ENCODE measurements around the gene MTIF3. TPM values are rescaled to one million over a fixed set of nuclear protein-coding genes. Genes with fewer than 3 reads are reported as not detected.

Gene MTIF3
- total RNA-seq, 1 donor from 2014 or later: 105 TPM

DNA sequence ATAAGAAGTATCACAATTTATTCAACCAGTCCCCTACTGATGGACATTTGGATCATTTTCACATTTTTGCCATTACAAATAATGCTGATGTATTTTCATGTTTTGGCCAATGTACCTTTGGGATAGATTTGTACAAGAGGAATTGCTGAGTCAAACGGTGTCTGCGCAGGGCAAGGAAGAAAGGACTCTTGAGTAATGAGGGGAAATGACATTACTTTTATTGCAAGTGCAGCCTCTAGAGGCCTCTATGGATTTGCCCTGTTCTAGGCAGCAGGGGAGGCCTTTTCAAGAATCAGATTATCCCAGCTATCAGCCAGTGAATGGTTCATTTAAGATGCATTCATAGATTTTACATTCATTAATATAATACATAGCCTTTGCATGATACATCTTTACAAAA, 58.9 kb downstream of the MTIF3 start:
- Histone ChIP-seq H3K27me3 (ENCODE audit: control insufficient read depth, insufficient read depth, low read length) (peaks cover 6% of the 10 kb centered on the region), H3K36me3 (ENCODE audit: control insufficient read depth, insufficient read depth, low read length) (no peaks in the 10 kb centered on the region), H3K4me3 (ENCODE audit: low read depth, low read length) (no peak overlapping the region)
- TF ChIP-seq, protein P1, sequence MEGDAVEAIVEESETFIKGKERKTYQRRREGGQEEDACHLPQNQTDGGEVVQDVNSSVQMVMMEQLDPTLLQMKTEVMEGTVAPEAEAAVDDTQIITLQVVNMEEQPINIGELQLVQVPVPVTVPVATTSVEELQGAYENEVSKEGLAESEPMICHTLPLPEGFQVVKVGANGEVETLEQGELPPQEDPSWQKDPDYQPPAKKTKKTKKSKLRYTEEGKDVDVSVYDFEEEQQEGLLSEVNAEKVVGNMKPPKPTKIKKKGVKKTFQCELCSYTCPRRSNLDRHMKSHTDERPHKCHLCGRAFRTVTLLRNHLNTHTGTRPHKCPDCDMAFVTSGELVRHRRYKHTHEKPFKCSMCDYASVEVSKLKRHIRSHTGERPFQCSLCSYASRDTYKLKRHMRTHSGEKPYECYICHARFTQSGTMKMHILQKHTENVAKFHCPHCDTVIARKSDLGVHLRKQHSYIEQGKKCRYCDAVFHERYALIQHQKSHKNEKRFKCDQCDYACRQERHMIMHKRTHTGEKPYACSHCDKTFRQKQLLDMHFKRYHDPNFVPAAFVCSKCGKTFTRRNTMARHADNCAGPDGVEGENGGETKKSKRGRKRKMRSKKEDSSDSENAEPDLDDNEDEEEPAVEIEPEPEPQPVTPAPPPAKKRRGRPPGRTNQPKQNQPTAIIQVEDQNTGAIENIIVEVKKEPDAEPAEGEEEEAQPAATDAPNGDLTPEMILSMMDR (IDR thresholded peaks at IDR 0.05; ENCODE audit: insufficient read depth, low read length, poor library complexity, severe bottlenecking): no peak
- DNase-seq (ENCODE audit: low read depth): no peak

DNA sequence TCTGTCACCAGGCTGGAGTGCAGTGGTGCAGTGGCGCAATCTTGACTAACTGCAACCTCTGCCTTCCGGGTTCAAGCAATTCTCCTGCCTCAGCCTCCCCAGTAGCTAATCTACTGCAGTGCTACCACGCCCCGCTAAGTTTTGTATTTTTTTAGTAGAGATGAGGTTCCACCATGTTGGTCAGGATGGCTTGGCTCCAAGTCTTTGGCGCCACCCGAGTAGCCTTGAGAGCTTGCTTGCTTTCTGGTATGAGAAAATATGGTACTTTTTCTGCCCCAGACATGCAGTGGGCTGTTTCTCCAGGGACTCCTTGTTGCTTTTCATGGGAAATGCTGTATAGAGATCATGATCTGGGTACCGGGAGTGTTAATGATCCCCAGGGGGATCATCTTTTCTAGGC, 60.5 kb downstream of the MTIF3 start:
- Histone ChIP-seq H3K4me3 (ENCODE audit: low read depth, low read length) (no peak overlapping the region), H3K27me3 (ENCODE audit: control insufficient read depth, insufficient read depth, low read length) (peaks cover under 1% of the 10 kb centered on the region), H3K36me3 (ENCODE audit: control insufficient read depth, insufficient read depth, low read length) (no peaks in the 10 kb centered on the region)
- TF ChIP-seq, protein P1 (IDR thresholded peaks at IDR 0.05; ENCODE audit: insufficient read depth, low read length, poor library complexity, severe bottlenecking): no peak
- DNase-seq (ENCODE audit: low read depth): no peak

DNA sequence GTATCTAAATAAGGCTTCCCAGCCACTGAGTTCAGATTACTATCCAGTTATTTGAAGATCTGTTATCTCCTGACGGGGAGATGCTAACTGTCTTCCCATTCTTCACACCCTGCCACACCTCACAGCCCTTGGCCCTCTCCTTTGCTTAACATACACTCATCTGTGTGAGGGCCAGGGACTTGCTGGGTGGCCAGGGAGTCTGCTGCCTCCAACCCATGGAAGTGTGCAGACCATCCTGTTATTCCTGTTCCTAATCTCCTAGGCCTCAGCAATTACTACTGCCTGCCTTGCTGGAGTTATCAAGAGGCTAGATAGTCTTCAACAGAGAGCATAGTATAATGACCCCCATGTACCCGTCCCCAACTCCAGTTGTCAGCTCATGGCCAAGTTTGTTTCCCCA, 62.1 kb downstream of the MTIF3 start:
- Histone ChIP-seq H3K4me3 (ENCODE audit: low read depth, low read length) (no peak overlapping the region), H3K27me3 (ENCODE audit: control insufficient read depth, insufficient read depth, low read length) (no peaks in the 10 kb centered on the region), H3K36me3 (ENCODE audit: control insufficient read depth, insufficient read depth, low read length) (no peaks in the 10 kb centered on the region)
- TF ChIP-seq, protein P1 (IDR thresholded peaks at IDR 0.05; ENCODE audit: insufficient read depth, low read length, poor library complexity, severe bottlenecking): no peak
- DNase-seq (ENCODE audit: low read depth): no peak

Other genes with a start within 250 kb of the MTIF3 start
- gene RPL21, start 199.0 kb downstream of the MTIF3 start, total RNA-seq: 861 and 1,245 TPM in 2 replicates
- gene RASL11A, start 179.7 kb downstream of the MTIF3 start, total RNA-seq: 1.6 and 2.6 TPM in 2 replicates
- 177 and 206 TPM in 2 replicates for gene GTF3A, start 25.9 kb downstream of the MTIF3 start, total RNA-seq
- gene LNX2, start 170.0 kb upstream of the MTIF3 start, total RNA-seq: 11.4 and 16.0 TPM in 2 replicates
- 145 and 149 TPM in 2 replicates for gene POLR1D, start 171.3 kb upstream of the MTIF3 start, total RNA-seq

Measured in kidney epithelial cell (primary cell).